ENCODE data around the gene PHACTR1. TPM values are rescaled to one million over a fixed set of nuclear protein-coding genes. Genes with fewer than 3 reads are reported as not detected.

Gene PHACTR1
- total and polyA plus RNA-seq, 4 experiments from 2014 or later: 0.03 to 0.44 (median 0.42) TPM

- ChIA-PET POLR2A (ENCODE audit: partially characterized antibody) (no interaction called here), CTCF (ENCODE audit: partially characterized antibody) (no interaction called here)
- Histone ChIP-seq H3K9me3 (ENCODE audit: control insufficient read depth in 1 of 2, low read length in 2 of 2) (no peaks in the 10 kb centered on the region), H3K27me3 (ENCODE audit: insufficient read depth, low read length) (no peaks in the 10 kb centered on the region), H3K36me3 (ENCODE audit: insufficient read depth, low read length) (no peaks in the 10 kb centered on the region), H3K4me3 (ENCODE audit: low read length in 2 of 2) (no peak overlapping the region), H3K27ac (ENCODE audit: low read depth, low read length) (no peak overlapping the region), H3K4me1 (ENCODE audit: insufficient read depth, low read length) (no peaks in the 10 kb centered on the region)
- H3K27ac Mint-ChIP-seq: no peak overlapping the region
- no peaks in the 10 kb centered on the region for H3K4me1 Mint-ChIP-seq
- no peak for DNase-seq
- H3K9me3 Mint-ChIP-seq: no peaks in the 10 kb centered on the region
- intact Hi-C loops (cut with micrococcal nuclease): no loop called here
- peaks cover 4 to 10% of the 10 kb centered on the region in 2 donors for H3K27me3 Mint-ChIP-seq
- H3K4me3 Mint-ChIP-seq: no peak overlapping the region
- H3K36me3 Mint-ChIP-seq: no peaks in the 10 kb centered on the region
Measured at GRCh38 chr6:12814015-12814414, 97.4 kb downstream of the PHACTR1 start.

- Mint-ChIP-seq H3K4me1 (no peaks in the 10 kb centered on the region), H3K9me3 (no peaks in the 10 kb centered on the region), H3K36me3 (no peaks in the 10 kb centered on the region), H3K27ac (no peak overlapping the region), H3K4me3 (no peak overlapping the region), H3K27me3 (peaks cover 5 to 10% of the 10 kb centered on the region in 2 donors)
- Histone ChIP-seq H3K36me3 (ENCODE audit: insufficient read depth, low read length) (no peaks in the 10 kb centered on the region), H3K27ac (ENCODE audit: low read depth, low read length) (no peak overlapping the region), H3K27me3 (ENCODE audit: insufficient read depth, low read length) (no peaks in the 10 kb centered on the region), H3K9me3 (ENCODE audit: control insufficient read depth in 1 of 2, low read length in 2 of 2) (no peaks in the 10 kb centered on the region), H3K4me1 (ENCODE audit: insufficient read depth, low read length) (no peaks in the 10 kb centered on the region), H3K4me3 (ENCODE audit: low read length in 2 of 2) (no peak overlapping the region)
- intact Hi-C loops (cut with micrococcal nuclease): no loop called here
- ChIA-PET POLR2A (ENCODE audit: partially characterized antibody) (no interaction called here), CTCF (ENCODE audit: partially characterized antibody) (no interaction called here)
- no peak for DNase-seq
Measured at GRCh38 chr6:12815089-12815488, 98.5 kb downstream of the PHACTR1 start.

- POLR2A ChIA-PET (ENCODE audit: partially characterized antibody): no interaction called here
- DNase-seq: no peak
- Histone ChIP-seq H3K27ac (ENCODE audit: low read depth, low read length) (no peak overlapping the region), H3K9me3 (ENCODE audit: control insufficient read depth in 1 of 2, low read length in 2 of 2) (no peaks in the 10 kb centered on the region), H3K36me3 (ENCODE audit: insufficient read depth, low read length) (no peaks in the 10 kb centered on the region), H3K4me3 (ENCODE audit: low read length in 2 of 2) (no peak overlapping the region), H3K4me1 (ENCODE audit: insufficient read depth, low read length) (no peaks in the 10 kb centered on the region), H3K27me3 (ENCODE audit: insufficient read depth, low read length) (no peaks in the 10 kb centered on the region)
- Mint-ChIP-seq H3K27me3 (peaks cover 4 to 10% of the 10 kb centered on the region in 2 donors), H3K4me1 (no peaks in the 10 kb centered on the region), H3K4me3 (no peak overlapping the region), H3K27ac (no peak overlapping the region), H3K36me3 (no peaks in the 10 kb centered on the region), H3K9me3 (peaks cover 0 to 2% (median 0%) of the 10 kb centered on the region in 8 donors)
- intact Hi-C loops (cut with micrococcal nuclease): no loop called here
- CTCF ChIA-PET (ENCODE audit: partially characterized antibody): no interaction called here
Measured at GRCh38 chr6:12815884-12816600, 99.5 kb downstream of the PHACTR1 start.

- Mint-ChIP-seq H3K4me3 (no peak overlapping the region), H3K36me3 (no peaks in the 10 kb centered on the region), H3K4me1 (no peaks in the 10 kb centered on the region), H3K9me3 (peaks cover 0 to 2% (median 0%) of the 10 kb centered on the region in 8 donors), H3K27ac (peak overlapping the region in 1 of 7 donors; percentile 38), H3K27me3 (peaks cover 7 to 10% of the 10 kb centered on the region in 2 donors)
- Histone ChIP-seq H3K4me1 (ENCODE audit: insufficient read depth, low read length) (no peaks in the 10 kb centered on the region), H3K27me3 (ENCODE audit: insufficient read depth, low read length) (no peaks in the 10 kb centered on the region), H3K9me3 (ENCODE audit: control insufficient read depth in 1 of 2, low read length in 2 of 2) (no peaks in the 10 kb centered on the region), H3K27ac (ENCODE audit: low read depth, low read length) (no peak overlapping the region), H3K4me3 (ENCODE audit: low read length in 2 of 2) (no peak overlapping the region), H3K36me3 (ENCODE audit: insufficient read depth, low read length) (no peaks in the 10 kb centered on the region)
- intact Hi-C loops (cut with micrococcal nuclease): no loop called here
- ChIA-PET POLR2A (ENCODE audit: partially characterized antibody) (no interaction called here), CTCF (ENCODE audit: partially characterized antibody) (no interaction called here)
- no peak for DNase-seq
Measured at GRCh38 chr6:12818324-12818723, 101.8 kb downstream of the PHACTR1 start.

GRCh38 chr6:12823847-12824246, 107.3 kb downstream of the PHACTR1 start:
- POLR2A ChIA-PET (ENCODE audit: partially characterized antibody): no interaction called here
- H3K9me3 ChIP-seq (ENCODE audit: control insufficient read depth in 1 of 2, low read length in 2 of 2): no peaks in the 10 kb centered on the region
- no peaks in the 10 kb centered on the region for H3K36me3 ChIP-seq (ENCODE audit: insufficient read depth, low read length)
- peaks cover 0 to 2% (median 0%) of the 10 kb centered on the region in 8 donors for H3K9me3 Mint-ChIP-seq
- no peak overlapping the region for H3K4me3 Mint-ChIP-seq
- H3K27me3 Mint-ChIP-seq: peaks cover 3 to 5% of the 10 kb centered on the region in 2 donors
- H3K27ac ChIP-seq (ENCODE audit: low read depth, low read length): no peak overlapping the region
- no peaks in the 10 kb centered on the region for H3K36me3 Mint-ChIP-seq
- CTCF ChIA-PET (ENCODE audit: partially characterized antibody): no interaction called here
- no peaks in the 10 kb centered on the region for H3K27me3 ChIP-seq (ENCODE audit: insufficient read depth, low read length)
- DNase-seq: no peak
- intact Hi-C loops (cut with micrococcal nuclease): no loop called here
- no peak overlapping the region for H3K27ac Mint-ChIP-seq
- H3K4me1 Mint-ChIP-seq: peaks cover 0 to 2% (median 0%) of the 10 kb centered on the region in 4 donors
- no peak overlapping the region for H3K4me3 ChIP-seq (ENCODE audit: low read length in 2 of 2)
- H3K4me1 ChIP-seq (ENCODE audit: insufficient read depth, low read length): no peaks in the 10 kb centered on the region

- H3K4me3 Mint-ChIP-seq: no peak overlapping the region
- CTCF ChIA-PET (ENCODE audit: partially characterized antibody): no interaction called here
- POLR2A ChIA-PET (ENCODE audit: partially characterized antibody): no interaction called here
Measured at GRCh38 chr6:12826584-12826983, 110.0 kb downstream of the PHACTR1 start.

GRCh38 chr6:12827921-12828320, 111.4 kb downstream of the PHACTR1 start:
- Histone ChIP-seq H3K27me3 (ENCODE audit: insufficient read depth, low read length) (no peaks in the 10 kb centered on the region), H3K27ac (ENCODE audit: low read depth, low read length) (no peak overlapping the region), H3K4me3 (ENCODE audit: low read length in 2 of 2) (no peak overlapping the region), H3K4me1 (ENCODE audit: insufficient read depth, low read length) (no peaks in the 10 kb centered on the region), H3K36me3 (ENCODE audit: insufficient read depth, low read length) (no peaks in the 10 kb centered on the region), H3K9me3 (ENCODE audit: control insufficient read depth in 1 of 2, low read length in 2 of 2) (no peaks in the 10 kb centered on the region)
- Mint-ChIP-seq H3K27me3 (peaks cover 2 to 3% of the 10 kb centered on the region in 2 donors), H3K4me3 (no peak overlapping the region), H3K9me3 (peaks cover 0 to 5% (median 0%) of the 10 kb centered on the region in 8 donors), H3K36me3 (no peaks in the 10 kb centered on the region), H3K27ac (no peak overlapping the region), H3K4me1 (peaks cover 0 to 3% (median 0%) of the 10 kb centered on the region in 4 donors)
- intact Hi-C loops (cut with micrococcal nuclease): no loop called here
- CTCF ChIA-PET (ENCODE audit: partially characterized antibody): no interaction called here
- no peak for DNase-seq
- POLR2A ChIA-PET (ENCODE audit: partially characterized antibody): no interaction called here

More at GRCh38 chr6:12826584-12826983, 110.0 kb downstream of the PHACTR1 start:
- H3K27ac Mint-ChIP-seq: no peak overlapping the region
- no peaks in the 10 kb centered on the region for H3K36me3 Mint-ChIP-seq
- intact Hi-C loops (cut with micrococcal nuclease): no loop called here
- H3K4me1 ChIP-seq (ENCODE audit: insufficient read depth, low read length): no peaks in the 10 kb centered on the region
- no peak overlapping the region for H3K4me3 ChIP-seq (ENCODE audit: low read length in 2 of 2)
- H3K36me3 ChIP-seq (ENCODE audit: insufficient read depth, low read length): no peaks in the 10 kb centered on the region
- no peak overlapping the region for H3K27ac ChIP-seq (ENCODE audit: low read depth, low read length)
- H3K9me3 ChIP-seq (ENCODE audit: control insufficient read depth in 1 of 2, low read length in 2 of 2): no peaks in the 10 kb centered on the region
- no peaks in the 10 kb centered on the region for H3K27me3 ChIP-seq (ENCODE audit: insufficient read depth, low read length)
- H3K9me3 Mint-ChIP-seq: peaks cover 0 to 5% (median 0%) of the 10 kb centered on the region in 8 donors
- peaks cover 3 to 5% of the 10 kb centered on the region in 2 donors for H3K27me3 Mint-ChIP-seq
- peaks cover 0 to 2% (median 0%) of the 10 kb centered on the region in 4 donors for H3K4me1 Mint-ChIP-seq
- no peak for DNase-seq

Measured in CD4-positive, alpha-beta memory T cell (primary cell).